ENCODE results near the gene ZNF212. TPM values are rescaled to one million over a fixed set of nuclear protein-coding genes. Genes with fewer than 3 reads are reported as not detected.

Gene ZNF212
- total and polyA plus RNA-seq, 2 donors (not counting 3 experiments of a cell fraction or from before 2014, with no cell fraction given), result 3.6 to 9.0 TPM

DNA sequence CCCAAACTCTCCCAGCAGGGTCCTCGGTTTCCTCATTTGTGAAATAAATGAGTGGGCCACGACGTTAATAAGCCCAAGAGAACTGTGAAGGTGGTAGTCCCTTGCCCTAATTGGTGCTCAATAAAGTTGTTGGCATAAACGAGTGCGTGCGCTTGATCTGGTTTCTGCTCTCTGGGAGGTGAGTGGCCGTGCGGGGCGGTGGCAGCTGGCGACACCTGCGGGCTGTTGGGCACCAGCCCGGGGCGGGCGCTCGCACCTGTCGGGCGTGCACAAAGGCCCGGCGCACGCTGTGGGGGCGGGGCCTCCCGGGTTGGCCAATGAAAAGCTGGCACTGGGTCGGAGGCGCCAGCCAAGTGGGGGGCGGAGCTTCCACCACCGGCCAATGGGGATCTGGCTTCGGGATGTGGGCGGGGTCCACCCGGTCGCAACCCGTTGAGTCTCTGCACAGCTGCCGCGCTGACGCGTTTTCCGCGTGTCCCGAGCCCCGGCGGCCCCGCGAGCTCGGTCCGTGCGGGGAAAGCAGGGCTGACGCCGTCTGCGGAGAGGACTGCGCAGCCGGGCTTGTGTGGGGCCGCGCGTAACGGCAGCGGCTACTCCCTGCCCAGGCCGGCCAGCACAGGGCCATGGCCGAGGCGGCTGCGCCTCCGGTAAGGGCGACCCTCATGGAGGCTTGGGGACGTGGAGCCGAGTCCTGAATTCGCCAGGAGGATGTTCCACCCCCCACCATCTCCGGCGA, 45.6 kb downstream of the ZNF212 start:
- peaks cover 9% of the 10 kb centered on the region for H3K4me1 ChIP-seq (ENCODE audit: control insufficient read depth, extremely low read depth, insufficient read depth, low read length)
- peak; percentile 43 for TF ChIP-seq MAX (IDR thresholded peaks at IDR 0.05; ENCODE audit: insufficient read depth, insufficient read length)
- no peak for TF ChIP-seq EZH2 (IDR thresholded peaks at IDR 0.05; ENCODE audit: borderline replicate concordance, low read depth, low read length, severe bottlenecking)
- no peak for TF ChIP-seq GATA2 (IDR thresholded peaks at IDR 0.05; ENCODE audit: insufficient read depth, insufficient read length, low read depth, low read length)
- TF ChIP-seq JUN (IDR thresholded peaks at IDR 0.05; ENCODE audit: borderline replicate concordance, insufficient read depth, insufficient read length, low read depth), result no peak
- peak; percentile 85 for TF ChIP-seq POLR2AphosphoS5 (IDR thresholded peaks at IDR 0.05; ENCODE audit: insufficient read depth, low read depth, low read length)
- peak; percentile 80 for TF ChIP-seq POLR2A (IDR thresholded peaks at IDR 0.05; ENCODE audit: low read depth, low read length)
- peaks cover 0 to 3% of the 10 kb centered on the region in 2 experiments for H3K36me3 ChIP-seq (ENCODE audit: control insufficient read depth in 2 of 2, extremely low read depth in 1 of 2, insufficient read depth in 2 of 2, low read length in 2 of 2)
- ChIA-PET CTCF (interaction anchor here (0.6 to 2.1 kb wide), 6 partner anchors 10 to 314 kb away, joined by 3 to 19 read pairs (median 3); partner anchors contain the start of gene ZNF783), POLR2A (no interaction called here)
- H2AFZ ChIP-seq (ENCODE audit: low read depth, low read length), result peak overlapping the region; percentile 94
- H3K9me3 ChIP-seq (replicated peaks; ENCODE audit: control insufficient read depth, insufficient read depth, low read length), result no peaks in the 10 kb centered on the region
- H3K27ac ChIP-seq (ENCODE audit: insufficient read depth, low read depth, low read length), result no peak overlapping the region
- H3K9me1 ChIP-seq (replicated peaks; ENCODE audit: control insufficient read depth, extremely low read depth, insufficient read depth, low read length), result no peaks in the 10 kb centered on the region
- H3K9ac ChIP-seq (replicated peaks; ENCODE audit: extremely low read depth, insufficient read depth, low read length), result peak overlapping the region; percentile 54
- DNase-seq (ENCODE audit: low read depth, low spot score) (peak; percentile 95), FAIRE-seq (peak; percentile 92)
- H3K4me3 ChIP-seq (replicated peaks in 1 of 3; ENCODE audit: insufficient read depth in 1 of 3, low read depth in 1 of 3, low read length in 3 of 3), result peak overlapping the region; percentile 43 to 76 (median 73)
- H3K4me2 ChIP-seq (ENCODE audit: insufficient read depth, low read length), result peak overlapping the region; percentile 96
- H4K20me1 ChIP-seq (replicated peaks; ENCODE audit: control insufficient read depth, extremely low read depth, insufficient read depth, low read length), result no peaks in the 10 kb centered on the region
- H3K27me3 ChIP-seq (ENCODE audit: control insufficient read depth in 2 of 2, insufficient read depth in 2 of 2, low read length in 2 of 2), result no peaks in the 10 kb centered on the region
- dilution Hi-C loops (cut with MboI; ENCODE audit: extremely low pct_ligation_motif_present, low sequenced_read_pairs), result no loop called here
- intact Hi-C loops (cut with micrococcal nuclease), result loop anchor here (1.0 to 10.0 kb wide), 3 partner anchors 23 to 340 kb away; partner anchors contain the start of genes ZNF212 and ZNF783
- BruUV-seq (replicated peaks), result no TSS peak
- H3K79me2 ChIP-seq (ENCODE audit: control insufficient read depth, insufficient read depth, low read length), result no peaks in the 10 kb centered on the region
